ENCODE measurements around the gene MTREX.

DNA sequence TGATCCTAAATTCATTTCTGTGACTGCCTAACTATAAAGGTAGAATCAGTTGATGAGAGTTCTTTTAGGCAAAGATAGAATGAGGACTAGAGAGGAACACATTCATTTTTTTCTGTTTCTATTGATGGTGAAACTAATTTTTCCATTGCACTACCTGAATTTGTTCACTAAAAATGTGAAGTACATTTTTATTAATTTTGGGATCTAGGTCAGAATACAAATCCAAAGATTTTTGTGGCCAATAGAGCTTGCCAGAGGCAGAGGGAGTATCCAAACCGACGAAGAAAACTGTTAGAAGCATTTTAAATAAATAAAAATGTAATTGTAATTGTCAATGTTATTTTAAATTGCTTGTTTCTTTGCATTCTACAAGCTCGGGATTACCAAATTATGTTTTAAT is 78.1 kb downstream of the MTREX start:
- TF ChIP-seq EP300 (IDR thresholded peaks at IDR 0.05; ENCODE audit: borderline replicate concordance in 1 of 2, control insufficient read depth in 1 of 2, low read depth in 2 of 2, low read length in 2 of 2) (no peak), JUND (IDR thresholded peaks at IDR 0.05; ENCODE audit: low read depth, low read length) (no peak), RB1 (IDR thresholded peaks at IDR 0.05; ENCODE audit: borderline replicate concordance) (no peak), EGR1 (IDR thresholded peaks at IDR 0.05; ENCODE audit: borderline replicate concordance in 1 of 2, low read depth in 2 of 2, low read length in 2 of 2) (no peak), RELA (IDR thresholded peaks at IDR 0.05; ENCODE audit: borderline replicate concordance, partially characterized antibody) (no peak), CEBPB (IDR thresholded peaks at IDR 0.05; ENCODE audit: borderline replicate concordance in 1 of 2, low read depth in 2 of 2, low read length in 2 of 2) (no peak), SREBF1 (IDR thresholded peaks at IDR 0.05; ENCODE audit: low read length) (no peak), ZNF274 (IDR thresholded peaks at IDR 0.05; ENCODE audit: insufficient read depth, insufficient read length) (no peak)
